A673 (cell line): ENCODE measurements around the gene VHLL. TPM values are rescaled to one million over a fixed set of nuclear protein-coding genes. Genes with fewer than 3 reads are reported as not detected.

ENCODE experiments used
- BruUV-seq: library from RNA; stranded (reverse); fragments of 400-500 nt; replicated peaks from 2 replicates; lab custom pipeline; 2021; lab: Mats Ljungman, UMichigan
- CTCF ChIA-PET: fragments of 300-600 bp; sonication (Branson Sonifier 250); formaldehyde crosslinking; loops from one replicate; lab custom pipeline; 2022; ENCODE audit warnings: antibody characterized with exemption; lab: Charles Lee
- POLR2A ChIA-PET: fragments of 300-600 bp; sonication (Branson Sonifier 250); formaldehyde crosslinking; loops from one replicate; lab custom pipeline; 2022; ENCODE audit warnings: antibody characterized with exemption; ENCODE audit not compliant: low non-redundant PET; lab: Charles Lee
- DNase-seq: peaks from one replicate; pipeline ENCODE4 v3.0.0-alpha.2; 2015; ENCODE audit warnings: low spot score
- H3K27ac ChIP-seq: fragments of 200-600 bp; sonication (generic); 2 replicates; pipeline ENCODE4 v1.5.1; 2016; ENCODE audit warnings: mixed run types, low read depth, mild to moderate bottlenecking, mixed read lengths, antibody characterized with exemption, low read length; ENCODE audit not compliant: poor library complexity, severe bottlenecking
- H3K27me3 ChIP-seq: fragments of 200-600 bp; sonication (generic); replicated peaks from 2 replicates; pipeline ENCODE4 v1.6.1; 2017; ENCODE audit warnings: mixed run types, low read depth, mild to moderate bottlenecking, mixed read lengths, antibody characterized with exemption, low read length; ENCODE audit not compliant: insufficient read depth, poor library complexity
- H3K36me3 ChIP-seq: fragments of 200-600 bp; sonication (generic); 2 replicates; pipeline ENCODE4 v1.6.1; 2016; ENCODE audit warnings: mixed run types, mild to moderate bottlenecking, mixed read lengths, antibody characterized with exemption, low read length; ENCODE audit not compliant: insufficient read depth, poor library complexity, severe bottlenecking
- H3K4me1 ChIP-seq: fragments of 200-600 bp; sonication (generic); 2 replicates; pipeline ENCODE4 v1.6.1; 2017; ENCODE audit warnings: mixed run types, mild to moderate bottlenecking, mixed read lengths, antibody characterized with exemption, low read length; ENCODE audit not compliant: insufficient read depth, poor library complexity, severe bottlenecking
- H3K4me3 ChIP-seq: fragments of 200-600 bp; sonication (generic); 2 replicates; pipeline ENCODE4 v1.5.1; 2016; ENCODE audit warnings: low read depth, mixed run types, mild to moderate bottlenecking, mixed read lengths, low read length; ENCODE audit not compliant: poor library complexity, severe bottlenecking
- H3K9me3 ChIP-seq: fragments of 200-600 bp; sonication (generic); 2 replicates; pipeline ENCODE4 v1.6.1; 2016; ENCODE audit warnings: mixed run types, low read depth, mild to moderate bottlenecking, mixed read lengths, antibody characterized with exemption, low read length; ENCODE audit not compliant: poor library complexity, severe bottlenecking
- EZH2 ChIP-seq: fragments of 200-600 bp; sonication (generic); IDR thresholded peaks from 2 replicates; pipeline ENCODE4 v1.6.1; 2017; ENCODE audit warnings: borderline replicate concordance, low read depth, mild to moderate bottlenecking, mixed read lengths, antibody characterized with exemption, low read length; ENCODE audit not compliant: poor library complexity, severe bottlenecking
- intact Hi-C: fragments of 100-400 bp; cut with micrococcal nuclease; formaldehyde crosslinking; loops from one replicate; pipeline ENCODE4 v1.10.0; 2022; ENCODE audit not compliant: unreplicated experiment
- total RNA-seq: library from RNA; stranded (reverse); gene quantifications from 2 replicates; pipeline ENCODE4 v1.2.3, GENCODE V29; 2021
- TF ChIP-seq, protein P1 (sequence below): fragments of 300-800, 200-600 bp; sonication (generic); conservative IDR thresholded peaks from 2 replicates; pipeline ENCODE4 v1.5.1; 2017; ENCODE audit warnings: low read depth, mild to moderate bottlenecking, antibody characterized with exemption, low read length, moderate library complexity, mixed read lengths

Gene VHLL
- total RNA-seq, 1 experiment from 2014 or later, result not detected

DNA sequence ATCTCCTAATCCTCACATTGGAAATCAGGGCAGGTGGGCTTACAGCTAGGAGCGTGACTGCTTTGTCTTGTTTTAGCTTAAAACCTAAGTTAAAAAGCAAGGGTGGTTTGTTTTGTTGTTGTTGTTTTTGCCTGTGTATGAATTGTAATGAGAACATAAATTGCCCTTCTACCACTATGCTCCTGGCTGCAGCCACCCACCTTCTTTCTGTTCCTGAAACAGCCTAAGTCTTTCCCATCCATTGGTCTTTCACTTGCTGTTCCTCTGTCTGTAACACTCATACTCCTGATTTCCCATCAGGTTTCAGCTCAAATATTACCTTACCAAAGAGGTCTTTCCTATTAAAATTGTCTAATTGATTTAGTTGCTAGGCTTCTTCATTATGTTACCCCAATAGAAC, 15.6 kb downstream of the VHLL start:
- H3K4me1 ChIP-seq, result peaks cover 8% of the 10 kb centered on the region
- no peaks in the 10 kb centered on the region for H3K9me3 ChIP-seq
- H3K27me3 ChIP-seq, result no peaks in the 10 kb centered on the region
- H3K36me3 ChIP-seq, result peaks cover 20% of the 10 kb centered on the region
- BruUV-seq, result no TSS peak
- POLR2A ChIA-PET, result interaction anchor here (0.9 kb wide), 1 partner anchor 177 kb away, joined by 3 read pairs; no protein-coding TSS in a partner anchor
- intact Hi-C loops, result no loop called here
- H3K4me3 ChIP-seq, result peak overlapping the region; percentile 81
- no peak for DNase-seq
- CTCF ChIA-PET, result interaction anchor here (0.9 kb wide), 1 partner anchor 58 kb away, joined by 3 read pairs; no protein-coding TSS in a partner anchor
- TF ChIP-seq EZH2, result no peak
- TF ChIP-seq, protein P1, sequence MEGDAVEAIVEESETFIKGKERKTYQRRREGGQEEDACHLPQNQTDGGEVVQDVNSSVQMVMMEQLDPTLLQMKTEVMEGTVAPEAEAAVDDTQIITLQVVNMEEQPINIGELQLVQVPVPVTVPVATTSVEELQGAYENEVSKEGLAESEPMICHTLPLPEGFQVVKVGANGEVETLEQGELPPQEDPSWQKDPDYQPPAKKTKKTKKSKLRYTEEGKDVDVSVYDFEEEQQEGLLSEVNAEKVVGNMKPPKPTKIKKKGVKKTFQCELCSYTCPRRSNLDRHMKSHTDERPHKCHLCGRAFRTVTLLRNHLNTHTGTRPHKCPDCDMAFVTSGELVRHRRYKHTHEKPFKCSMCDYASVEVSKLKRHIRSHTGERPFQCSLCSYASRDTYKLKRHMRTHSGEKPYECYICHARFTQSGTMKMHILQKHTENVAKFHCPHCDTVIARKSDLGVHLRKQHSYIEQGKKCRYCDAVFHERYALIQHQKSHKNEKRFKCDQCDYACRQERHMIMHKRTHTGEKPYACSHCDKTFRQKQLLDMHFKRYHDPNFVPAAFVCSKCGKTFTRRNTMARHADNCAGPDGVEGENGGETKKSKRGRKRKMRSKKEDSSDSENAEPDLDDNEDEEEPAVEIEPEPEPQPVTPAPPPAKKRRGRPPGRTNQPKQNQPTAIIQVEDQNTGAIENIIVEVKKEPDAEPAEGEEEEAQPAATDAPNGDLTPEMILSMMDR, result no peak
- peak overlapping the region; percentile 97 for H3K27ac ChIP-seq

DNA sequence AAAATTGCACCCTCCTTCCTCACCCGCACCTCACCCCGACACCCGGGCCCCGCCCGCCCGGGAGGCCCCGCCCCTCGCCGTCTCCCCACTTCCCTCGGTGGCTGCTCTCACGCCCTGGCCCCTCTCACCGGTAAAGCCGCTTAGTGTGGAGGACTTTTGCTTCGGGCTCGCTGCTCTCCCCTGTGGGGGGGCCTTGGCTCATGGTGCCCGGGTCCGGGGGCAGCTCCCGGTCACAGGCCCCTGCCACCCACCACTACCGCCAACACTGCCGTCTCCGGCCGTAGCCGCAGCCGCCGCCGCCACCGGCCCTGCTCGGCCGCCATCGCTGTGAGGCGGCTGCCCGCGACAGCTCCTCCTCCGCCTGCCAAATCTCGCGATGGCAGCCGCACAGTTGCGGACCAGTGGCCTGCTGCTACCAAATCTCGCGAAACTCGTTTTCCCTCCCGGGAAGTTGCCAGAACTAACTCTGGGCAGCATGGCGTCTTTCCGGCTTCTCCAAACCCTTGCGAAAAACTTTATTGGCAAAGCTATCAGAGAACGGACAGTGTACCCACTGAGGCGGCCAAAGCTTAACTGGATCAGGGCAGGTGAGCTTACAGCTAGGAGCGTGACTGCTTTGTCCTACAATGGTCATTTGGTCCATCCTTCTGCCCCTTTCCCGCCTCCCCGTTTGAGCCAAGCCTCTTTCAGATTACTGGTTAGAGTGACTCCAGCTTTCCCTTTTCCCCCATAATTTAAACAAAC, 16.5 kb downstream of the VHLL start, which contains the start of gene SMG5:
SMG5 (minus strand) TSS at position 347 of the 744 bp plus-strand sequence; CDS start at position 202, 145 bp downstream.
- Histone ChIP-seq H3K27me3 (no peaks in the 10 kb centered on the region), H3K27ac (peak within 1 kb of the TSS; percentile 97), H3K9me3 (no peaks in the 10 kb centered on the region), H3K36me3 (peaks cover 28% of the 10 kb centered on the region), H3K4me3 (peak within 1 kb of the TSS; percentile 81), H3K4me1 (peaks cover 8% of the 10 kb centered on the region)
- DNase-seq, result peak; percentile 99
- BruUV-seq, result no TSS peak
- POLR2A ChIA-PET, result interaction anchor here (0.6 to 0.9 kb wide), 2 partner anchors 12 to 176 kb away, joined by 3 read pairs; no protein-coding TSS in a partner anchor
- CTCF ChIA-PET, result interaction anchor here (0.6 to 0.9 kb wide), 2 partner anchors 57 to 249 kb away, joined by 3 to 4 read pairs; no protein-coding TSS in a partner anchor
- intact Hi-C loops, result no loop called here
- TF ChIP-seq EZH2, result no peak
- TF ChIP-seq, protein P1, result no peak

DNA sequence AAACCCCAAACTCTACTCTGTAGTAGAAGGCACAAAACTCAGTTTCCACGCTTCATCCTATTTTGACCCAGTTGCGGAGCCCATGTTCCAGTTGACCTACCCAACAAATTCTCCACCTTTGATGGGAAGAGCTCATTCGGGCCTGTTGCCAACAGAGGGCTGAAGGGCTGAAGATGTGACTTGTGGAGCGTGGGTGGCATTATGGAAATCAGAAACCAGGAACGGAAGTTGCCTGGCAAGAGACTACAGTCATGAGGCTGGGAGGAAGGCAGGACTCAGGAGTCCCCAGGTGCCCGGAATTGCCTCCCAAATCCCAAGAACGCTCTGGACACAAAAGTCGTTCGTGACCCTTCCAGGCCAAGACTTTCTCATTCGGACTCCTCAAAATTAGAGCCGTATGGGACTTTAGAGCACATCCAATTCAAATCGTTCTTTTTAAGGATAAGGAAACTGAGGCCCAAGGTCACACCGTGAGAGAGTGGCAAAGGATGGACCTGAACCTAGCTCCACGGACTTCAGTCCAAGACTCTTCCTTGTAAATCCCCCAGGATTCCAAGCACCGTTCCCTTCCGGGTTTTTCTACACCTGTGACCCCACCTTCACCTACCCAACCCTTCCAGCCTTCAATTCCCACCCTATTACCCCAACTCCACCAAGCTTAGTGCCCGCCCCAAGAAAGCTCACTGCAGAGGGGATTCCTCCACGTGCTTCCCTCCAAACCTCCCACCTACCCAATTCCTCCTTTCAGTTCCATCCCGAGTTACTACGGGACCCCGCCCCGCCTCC, 17.2 kb downstream of the VHLL start:
- no peaks in the 10 kb centered on the region for H3K27me3 ChIP-seq
- peak; percentile 78 for DNase-seq
- intact Hi-C loops, result no loop called here
- H3K27ac ChIP-seq, result peak overlapping the region; percentile 97
- TSS peak; percentile 41 for BruUV-seq
- ChIA-PET POLR2A (interaction anchor here (0.6 kb wide), 3 partner anchors 11 to 159 kb away, joined by 3 to 5 read pairs (median 3); no protein-coding TSS in a partner anchor), CTCF (interaction anchor here (0.6 to 1.1 kb wide), 2 partner anchors 164 to 248 kb away, joined by 3 to 4 read pairs; no protein-coding TSS in a partner anchor)
- TF ChIP-seq, protein P1, result no peak
- TF ChIP-seq EZH2, result no peak
- peak overlapping the region; percentile 81 for H3K4me3 ChIP-seq
- H3K4me1 ChIP-seq, result peaks cover 8% of the 10 kb centered on the region
- peaks cover 36% of the 10 kb centered on the region for H3K36me3 ChIP-seq
- no peaks in the 10 kb centered on the region for H3K9me3 ChIP-seq
